Activated CD8-positive, alpha-beta T cell treated with anti-CD3 and anti-CD28 coated beads for 36 hours (primary cell): Measurements from ENCODE around the gene PRMT7. TPM values are rescaled to one million over a fixed set of nuclear protein-coding genes. Genes with fewer than 3 reads are reported as not detected.

ENCODE experiments used
- ATAC-seq: fragments of 200-7000 bp; cut with Tn5 transposase; one replicate; pipeline ENCODE4 v1.10.0; 2021; ENCODE audit warnings: mild to moderate bottlenecking, moderate library complexity
- CTCF ChIA-PET: fragments of 350-600 bp; sonication (Branson Sonifier 250); formaldehyde crosslinking; loops from one replicate; lab custom pipeline; 2021; ENCODE audit warnings: antibody characterized with exemption; lab: Charles Lee
- POLR2A ChIA-PET: fragments of 350-600 bp; sonication (Branson Sonifier 250); formaldehyde crosslinking; loops from one replicate; lab custom pipeline; 2021; ENCODE audit warnings: antibody characterized with exemption; lab: Charles Lee
- DNase-seq: peaks from one replicate; pipeline ENCODE4 v3.0.0-alpha.2; 2020
- H3K27ac Mint-ChIP-seq: one replicate; pipeline ENCODE4 v1.8.0; 2021; ENCODE audit warnings: mild to moderate bottlenecking, mixed read lengths
- H3K27me3 Mint-ChIP-seq: one replicate; pipeline ENCODE4 v1.8.0; 2021; ENCODE audit warnings: mixed read lengths
- H3K36me3 Mint-ChIP-seq: one replicate; pipeline ENCODE4 v1.8.0; 2021; ENCODE audit warnings: low read depth, mixed read lengths
- H3K4me1 Mint-ChIP-seq: one replicate; pipeline ENCODE4 v1.8.0; 2021; ENCODE audit warnings: low read depth, mixed read lengths
- H3K4me3 Mint-ChIP-seq: one replicate; pipeline ENCODE4 v1.8.0; 2021; ENCODE audit warnings: mild to moderate bottlenecking, moderate library complexity, mixed read lengths
- H3K9me3 Mint-ChIP-seq: one replicate; pipeline ENCODE4 v1.8.0; 2021; ENCODE audit warnings: mixed read lengths
- CTCF ChIP-seq: fragments of 200-600 bp; IDR thresholded peaks from one replicate; pipeline ENCODE4 v1.8.0; 2022; ENCODE audit warnings: antibody characterized with exemption, mild to moderate bottlenecking
- intact Hi-C: fragments of 100-400 bp; cut with micrococcal nuclease; formaldehyde crosslinking; loops from one replicate; pipeline ENCODE4 v1.10.0; 2022
- total RNA-seq, 2 experiments: library from RNA; stranded (reverse); gene quantifications; one replicate each; pipeline ENCODE4 v1.2.3, GENCODE V29; 2021

Gene PRMT7
- total RNA-seq, 2 experiments from 2014 or later, result 67.4 to 78.4 TPM

- POLR2A ChIA-PET, result interaction anchor here (1.5 kb wide), 1 partner anchor 19 kb away, joined by 3 read pairs; no protein-coding TSS in a partner anchor
- H3K27ac Mint-ChIP-seq, result no peak overlapping the region
- no peaks in the 10 kb centered on the region for H3K36me3 Mint-ChIP-seq
- H3K4me1 Mint-ChIP-seq, result peaks cover 7% of the 10 kb centered on the region
- H3K27me3 Mint-ChIP-seq, result no peaks in the 10 kb centered on the region
- intact Hi-C loops, result loop anchor here (5.0 kb wide), 1 partner anchor 110 kb away; no protein-coding TSS in a partner anchor
- CTCF ChIA-PET, result interaction anchor here (0.9 to 4.8 kb wide), 13 partner anchors 9 to 224 kb away, joined by 3 to 47 read pairs (median 4); partner anchors contain the start of gene SLC7A6
- TF ChIP-seq CTCF, result no peak
- H3K9me3 Mint-ChIP-seq, result no peaks in the 10 kb centered on the region
- ATAC-seq (no peak), DNase-seq (no peak)
- H3K4me3 Mint-ChIP-seq, result no peak overlapping the region
These were observed 86.9 kb downstream of the PRMT7 start for GRCh38 chr16:68397710-68398201.

GRCh38 chr16:68399456-68399855 lies 88.6 kb downstream of the PRMT7 start:
- intact Hi-C loops, result loop anchor here (5.0 kb wide), 1 partner anchor 108 kb away; no protein-coding TSS in a partner anchor
- ATAC-seq (no peak), DNase-seq (no peak)
- Mint-ChIP-seq H3K27ac (no peak overlapping the region), H3K36me3 (no peaks in the 10 kb centered on the region), H3K4me3 (no peak overlapping the region), H3K27me3 (no peaks in the 10 kb centered on the region), H3K4me1 (peaks cover 7% of the 10 kb centered on the region), H3K9me3 (no peaks in the 10 kb centered on the region)
- CTCF ChIA-PET, result interaction anchor here (1.0 kb wide), 1 partner anchor 121 kb away, joined by 3 read pairs; no protein-coding TSS in a partner anchor
- no peak for TF ChIP-seq CTCF
- POLR2A ChIA-PET, result no interaction called here

GRCh38 chr16:68400083-68400923 lies 89.5 kb downstream of the PRMT7 start:
- POLR2A ChIA-PET, result no interaction called here
- Mint-ChIP-seq H3K9me3 (no peaks in the 10 kb centered on the region), H3K27me3 (no peaks in the 10 kb centered on the region), H3K4me1 (peaks cover 7% of the 10 kb centered on the region), H3K27ac (no peak overlapping the region), H3K4me3 (no peak overlapping the region), H3K36me3 (no peaks in the 10 kb centered on the region)
- intact Hi-C loops, result no loop called here
- no peak for TF ChIP-seq CTCF
- CTCF ChIA-PET, result interaction anchor here (1.0 to 1.8 kb wide), 5 partner anchors 17 to 121 kb away, joined by 3 to 6 read pairs (median 6); no protein-coding TSS in a partner anchor
- ATAC-seq (peak; percentile 57), DNase-seq (peak; percentile 37)

GRCh38 chr16:68400924-68401460 lies 90.2 kb downstream of the PRMT7 start:
- ATAC-seq, result peak; percentile 15
- intact Hi-C loops, result no loop called here
- no peak for DNase-seq
- Mint-ChIP-seq H3K27ac (no peak overlapping the region), H3K4me3 (no peak overlapping the region), H3K4me1 (peaks cover 7% of the 10 kb centered on the region), H3K9me3 (no peaks in the 10 kb centered on the region), H3K36me3 (no peaks in the 10 kb centered on the region), H3K27me3 (no peaks in the 10 kb centered on the region)
- no peak for TF ChIP-seq CTCF
- POLR2A ChIA-PET, result no interaction called here
- CTCF ChIA-PET, result interaction anchor here (1.1 to 1.8 kb wide), 4 partner anchors 16 to 119 kb away, joined by 4 to 6 read pairs (median 6); no protein-coding TSS in a partner anchor
